HG03442 (cell line): ENCODE measurements around the gene UBE2H.
"Not testable (repeated sequence)": the region's sequence is repeated elsewhere in the genome, so short reads cannot be mapped to it uniquely, and the experiment has no call there.

Experiments used
- ATAC-seq: cut with Tn5 transposase; IDR thresholded peaks from one replicate; pipeline ENCODE4 v1.9.1; 2021; ENCODE audit warnings: mild to moderate bottlenecking, moderate library complexity; ENCODE audit not compliant: unreplicated experiment

UBE2H gene

GRCh38 chr7:129952653-129953560, at the start of gene UBE2H:
TSS of gene UBE2H (minus strand) at chr7:129952960. CDS start at chr7:129952555, 405 bp downstream.
- peak; percentile 63 for ATAC-seq

GRCh38 chr7:129998446-129998845, 45.7 kb upstream of the UBE2H start:
- no peak for ATAC-seq

GRCh38 chr7:129997285-129997684, 44.5 kb upstream of the UBE2H start:
- no peak for ATAC-seq

DNA sequence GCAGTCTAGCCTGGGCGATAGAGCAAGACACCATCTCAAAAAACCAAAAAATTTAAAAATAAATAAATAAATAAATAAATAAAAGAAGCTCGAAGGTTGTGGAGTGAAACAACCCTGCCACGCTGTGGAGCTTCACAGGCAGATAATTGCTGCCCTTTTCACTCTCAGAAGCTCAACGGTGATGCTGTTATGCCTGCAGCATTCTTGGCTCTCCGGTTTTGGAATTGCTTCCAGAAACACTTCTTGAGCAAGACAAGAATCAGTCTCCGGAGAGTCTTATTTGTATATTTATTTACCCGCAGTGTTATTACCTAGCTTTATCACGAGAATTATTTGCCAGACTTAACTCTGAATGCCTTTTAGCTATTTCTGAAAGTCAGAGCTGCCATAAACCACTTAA, 40.5 kb upstream of the UBE2H start:
- ATAC-seq: no peak

- no peak for ATAC-seq
These were observed 37.8 kb upstream of the UBE2H start for GRCh38 chr7:129990403-129991192.

DNA sequence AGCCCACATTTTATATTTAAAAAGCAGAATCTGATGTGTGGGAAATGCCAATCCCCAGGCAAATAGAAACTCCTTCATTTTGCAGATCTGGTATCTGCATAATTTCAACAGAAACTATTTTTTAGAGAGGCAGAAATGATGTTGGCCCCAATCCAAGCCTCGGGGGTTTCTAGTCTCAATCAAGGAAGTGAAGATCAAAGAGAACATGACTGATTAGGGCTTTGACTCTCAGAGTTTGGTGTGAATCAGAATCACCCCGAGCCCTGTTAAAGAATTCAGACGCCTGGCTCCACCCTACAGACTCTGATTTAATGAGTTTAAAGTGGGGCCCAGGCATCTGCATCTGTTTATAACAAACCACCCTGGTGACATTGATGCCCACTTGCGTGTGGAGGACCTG, 36.7 kb upstream of the UBE2H start:
- ATAC-seq: no peak

- ATAC-seq: no peak
These were observed 33.8 kb upstream of the UBE2H start for GRCh38 chr7:129986600-129986999.

GRCh38 chr7:129980667-129981066, 27.9 kb upstream of the UBE2H start:
- ATAC-seq: no peak

DNA sequence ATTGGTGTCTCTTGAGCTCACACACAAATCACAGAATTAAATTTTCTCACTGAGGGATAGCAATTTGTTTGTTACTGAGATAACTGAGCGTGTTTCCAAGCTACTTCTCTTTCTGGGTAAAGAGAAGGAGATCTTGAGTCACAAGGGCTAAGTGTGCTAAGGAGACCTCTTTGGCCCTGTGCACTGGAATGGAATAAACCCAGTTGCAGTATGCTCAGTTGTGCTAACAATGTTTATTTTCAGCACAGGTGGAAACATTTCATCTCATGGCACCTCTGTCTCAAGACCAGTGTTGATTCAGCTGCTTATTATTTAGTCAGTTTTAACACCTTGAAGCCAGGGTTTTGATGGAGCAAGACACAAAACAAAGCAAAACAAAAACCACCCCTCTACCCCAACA, 22.5 kb upstream of the UBE2H start:
- no peak for ATAC-seq

DNA sequence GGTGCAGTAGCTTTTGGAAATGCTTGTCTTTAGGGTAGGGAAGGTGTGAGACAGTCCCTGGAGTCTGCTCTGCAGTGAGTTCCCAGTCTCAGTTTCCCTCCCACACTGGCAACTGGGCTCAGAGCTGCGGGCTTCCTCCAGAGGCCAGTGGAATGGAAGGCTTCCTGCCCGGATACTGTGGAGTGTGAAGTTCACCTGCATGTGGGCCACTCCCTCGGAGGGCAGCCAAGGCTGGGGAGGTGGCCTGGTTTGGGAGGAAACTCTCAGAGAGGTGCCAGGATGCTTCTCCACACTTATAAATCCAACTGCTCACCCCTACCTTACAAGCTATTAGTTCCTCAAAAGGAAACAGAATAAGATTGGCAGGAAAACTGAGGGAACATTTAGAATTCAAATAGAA, 18.1 kb upstream of the UBE2H start:
- no peak for ATAC-seq

- no peak for ATAC-seq
These were observed 17.2 kb upstream of the UBE2H start for GRCh38 chr7:129969881-129970446.

GRCh38 chr7:129968592-129969383, 16.0 kb upstream of the UBE2H start:
- no peak for ATAC-seq

DNA sequence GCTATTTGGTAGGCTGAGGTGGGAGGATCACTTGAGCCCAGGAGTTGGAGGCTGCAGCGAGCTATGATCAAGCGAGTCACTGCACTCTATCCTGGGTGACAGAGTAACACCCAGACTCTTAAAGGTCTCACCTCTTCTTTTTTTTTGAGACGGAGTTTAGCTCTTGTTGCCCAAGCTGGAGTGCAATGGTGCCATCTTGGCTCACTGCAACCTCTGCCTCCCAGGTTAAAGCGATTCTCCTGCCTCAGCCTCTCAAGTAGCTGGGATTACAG, 7.4 kb upstream of the UBE2H start:
- not testable (repeated sequence) for ATAC-seq

GRCh38 chr7:129959471-129960203, 6.9 kb upstream of the UBE2H start:
- no peak for ATAC-seq

- ATAC-seq: no peak
These were observed 6.1 kb upstream of the UBE2H start for GRCh38 chr7:129958643-129959470.

GRCh38 chr7:129955993-129956543, 3.3 kb upstream of the UBE2H start:
- ATAC-seq: no peak

- ATAC-seq: peak; percentile 21
These were observed 591 bp downstream of the UBE2H start for GRCh38 chr7:129952086-129952652.

DNA sequence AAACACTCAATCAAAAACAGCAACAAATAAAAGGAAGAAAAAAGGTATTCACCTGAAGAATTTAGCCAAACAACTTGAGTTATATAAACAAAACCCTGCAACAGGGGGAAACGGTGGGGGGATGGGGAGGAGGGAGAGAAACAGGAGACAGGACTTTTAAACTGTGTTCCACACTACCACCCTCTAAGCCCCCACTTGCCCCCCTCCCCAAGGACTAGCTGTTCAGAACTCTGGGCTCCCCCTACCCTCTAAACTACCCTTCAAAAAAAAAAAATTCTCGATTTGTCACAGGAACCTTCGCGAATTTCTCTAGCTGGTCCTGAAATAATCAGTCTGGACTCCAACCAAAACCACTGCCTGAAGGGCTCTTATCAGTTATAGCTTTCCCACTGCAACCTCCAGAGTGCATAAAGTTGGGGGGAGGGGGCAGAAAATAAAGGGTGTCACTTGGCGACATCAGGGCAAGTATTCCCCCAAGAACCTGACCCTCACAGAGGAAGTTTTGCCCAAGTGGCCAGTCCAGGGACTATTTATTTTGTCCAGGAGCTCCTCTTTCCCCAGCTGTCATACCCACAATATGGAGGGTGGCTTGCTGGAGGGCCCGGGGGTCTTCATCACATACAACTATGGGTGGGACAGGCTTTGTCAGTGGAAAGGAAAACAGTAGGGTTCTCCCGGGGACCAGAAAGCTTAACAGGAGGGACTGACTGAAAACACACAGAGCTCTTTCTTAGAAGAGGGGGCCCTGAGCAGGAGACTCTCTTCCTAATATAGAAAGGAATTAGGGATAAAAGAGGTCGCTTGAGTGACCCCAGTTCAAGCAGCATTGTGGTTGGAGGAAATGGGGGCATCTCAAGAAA, 1.3 kb downstream of the UBE2H start:
- ATAC-seq: no peak
